ENCODE results near the gene KCNMB1.

GRCh38 chr5:170327168-170327567, 62.0 kb downstream of the KCNMB1 start:
- TF ChIP-seq CTCF (IDR thresholded peaks at IDR 0.05 in 2 of 3, conservative IDR thresholded peaks at IDR 0.05 in 1 of 3; ENCODE audit: control insufficient read depth in 2 of 3, extremely low read depth in 1 of 3, insufficient read depth in 1 of 3, low read depth in 3 of 3, low read length in 3 of 3) (no peak), POLR2A (IDR thresholded peaks at IDR 0.05; ENCODE audit: low read depth, low read length) (no peak), ZBTB11 (CRISPR knock-in tag; IDR thresholded peaks at IDR 0.05) (no peak), EP300 (IDR thresholded peaks at IDR 0.05; ENCODE audit: borderline replicate concordance in 1 of 2, control insufficient read depth in 1 of 2, low read depth in 2 of 2, low read length in 2 of 2) (no peak), MAX (IDR thresholded peaks at IDR 0.05; ENCODE audit: low read depth, low read length) (no peak), EGR1 (IDR thresholded peaks at IDR 0.05; ENCODE audit: borderline replicate concordance in 1 of 2, low read depth in 2 of 2, low read length in 2 of 2) (no peak), HCFC1 (IDR thresholded peaks at IDR 0.05; ENCODE audit: low read length) (no peak), HSF1 (IDR thresholded peaks at IDR 0.05; ENCODE audit: low read depth, low read length) (no peak), CUX1 (IDR thresholded peaks at IDR 0.05; ENCODE audit: insufficient replicate concordance, low read depth, low read length) (no peak), RELB (IDR thresholded peaks at IDR 0.05; ENCODE audit: low read depth) (no peak), SKIL (IDR thresholded peaks at IDR 0.05; ENCODE audit: low read depth, poor library complexity, severe bottlenecking) (no peak), MXI1 (IDR thresholded peaks at IDR 0.05; ENCODE audit: low read depth, low read length) (no peak), MYC (IDR thresholded peaks at IDR 0.05; ENCODE audit: insufficient read depth, insufficient read length, insufficient replicate concordance, low read length, severe bottlenecking) (no peak), ATF3 (IDR thresholded peaks at IDR 0.05; ENCODE audit: borderline replicate concordance, extremely low read depth, low read depth, low read length) (no peak)
